GM19397 (cell line): ENCODE measurements around the gene DEFB124.
"Not testable (repeated sequence)": the region's sequence is repeated elsewhere in the genome, so short reads cannot be mapped to it uniquely, and the experiment has no call there.

Experiments used
- ATAC-seq: cut with Tn5 transposase; IDR thresholded peaks from one replicate; pipeline ENCODE4 v1.9.1; 2021; ENCODE audit warnings: mild to moderate bottlenecking, moderate library complexity; ENCODE audit not compliant: unreplicated experiment

Gene DEFB124

DNA sequence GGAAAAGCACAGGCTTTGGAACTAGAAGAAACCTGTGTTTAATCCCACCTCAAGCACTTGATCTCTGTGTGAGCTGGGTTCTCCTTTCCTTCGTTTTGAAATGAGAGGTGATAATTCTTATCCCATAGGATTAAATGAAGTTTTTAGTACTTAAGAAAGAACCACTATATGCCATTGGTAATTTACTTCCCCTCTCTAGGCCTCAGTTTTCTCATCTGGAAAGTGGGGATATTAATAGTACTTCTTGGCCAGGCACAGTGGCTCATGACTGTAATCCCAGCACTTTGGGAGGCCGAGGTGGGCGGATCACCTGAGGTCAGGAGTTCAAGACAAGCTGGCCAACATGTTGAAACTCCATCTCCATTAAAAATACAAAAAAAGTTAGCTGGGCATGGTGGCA is 14.2 kb upstream of the DEFB124 start:
- ATAC-seq: no peak

DNA sequence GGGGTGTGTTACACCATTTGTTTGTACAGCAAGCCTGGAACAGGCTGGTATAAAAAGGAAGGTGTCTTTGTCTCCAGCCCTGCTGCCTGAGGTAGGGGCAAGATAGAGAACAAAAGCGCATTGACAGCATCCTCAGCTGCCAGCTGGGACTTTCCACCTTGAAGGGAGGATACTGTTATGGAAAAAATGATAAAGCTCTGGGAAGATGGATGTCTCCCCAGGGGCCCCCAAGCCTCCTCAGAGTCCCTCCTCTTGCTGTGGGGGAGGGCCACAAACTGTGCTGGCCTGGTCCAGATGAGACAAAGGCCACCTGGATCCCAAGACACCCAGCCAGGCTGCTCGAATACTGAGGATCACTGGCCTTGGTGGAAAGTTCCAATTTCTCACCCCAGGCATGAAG is 13.2 kb upstream of the DEFB124 start:
- no peak for ATAC-seq

DNA sequence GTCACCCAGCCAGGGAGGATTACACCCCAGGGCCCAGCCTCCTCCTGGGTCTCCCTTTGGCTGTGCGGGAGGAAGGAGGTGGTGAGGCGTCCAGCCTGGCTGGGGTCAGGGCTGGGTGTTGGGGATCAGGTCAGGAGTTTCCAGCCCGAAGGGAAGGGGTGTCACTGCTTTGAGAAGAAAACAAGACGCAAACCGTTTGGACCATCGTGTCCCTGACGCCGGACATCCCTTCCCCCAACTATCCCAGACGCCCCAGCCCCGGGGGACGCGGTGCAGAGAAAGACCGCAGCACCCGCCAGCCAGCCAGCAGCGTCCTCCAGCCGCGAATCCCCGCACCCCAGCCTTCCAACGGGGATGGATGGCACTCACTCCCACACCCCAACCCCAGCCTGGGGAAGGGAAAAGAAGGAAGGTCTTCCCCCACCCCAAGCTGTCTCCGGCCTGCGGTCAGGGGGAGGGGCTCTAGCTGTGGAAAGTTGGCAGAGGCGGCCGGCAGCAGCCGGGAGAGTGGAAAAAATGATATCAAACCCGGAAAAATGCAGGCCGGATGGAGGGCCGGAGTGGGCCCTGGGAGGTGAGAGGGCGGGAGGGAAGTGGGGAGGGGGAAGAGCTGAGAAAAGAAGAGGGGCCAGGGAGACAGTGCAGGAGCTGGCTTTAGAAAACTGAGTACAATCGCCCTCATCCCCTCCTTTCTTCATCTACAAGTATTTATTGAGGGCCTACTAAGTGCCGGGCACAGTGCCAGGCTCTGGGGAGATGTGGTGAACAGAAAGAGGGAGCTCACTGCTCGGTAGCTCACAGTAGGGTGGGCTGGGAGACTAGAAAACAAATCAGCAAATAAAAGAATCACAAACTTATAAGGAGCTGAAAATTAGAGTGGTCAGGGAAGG is 10.8 kb upstream of the DEFB124 start:
- ATAC-seq: no peak

DNA sequence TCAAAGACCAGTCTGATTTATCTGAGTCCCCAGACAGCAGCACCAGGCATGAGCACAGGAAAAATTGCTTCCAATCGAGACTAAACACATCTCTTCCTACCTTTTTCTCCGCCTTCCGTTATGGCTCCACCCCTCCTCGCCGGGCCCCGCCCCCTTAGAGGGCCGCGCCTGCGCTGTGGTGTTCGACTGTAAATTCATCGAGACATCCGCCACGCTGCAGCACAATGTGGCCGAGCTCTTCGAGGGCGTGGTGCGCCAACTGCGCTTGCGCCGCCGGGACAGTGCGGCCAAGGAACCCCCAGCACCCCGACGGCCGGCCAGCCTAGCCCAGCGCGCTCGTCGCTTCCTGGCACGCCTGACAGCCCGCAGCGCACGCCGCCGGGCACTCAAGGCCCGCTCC is 9.1 kb upstream of the DEFB124 start:
- ATAC-seq: no peak

DNA sequence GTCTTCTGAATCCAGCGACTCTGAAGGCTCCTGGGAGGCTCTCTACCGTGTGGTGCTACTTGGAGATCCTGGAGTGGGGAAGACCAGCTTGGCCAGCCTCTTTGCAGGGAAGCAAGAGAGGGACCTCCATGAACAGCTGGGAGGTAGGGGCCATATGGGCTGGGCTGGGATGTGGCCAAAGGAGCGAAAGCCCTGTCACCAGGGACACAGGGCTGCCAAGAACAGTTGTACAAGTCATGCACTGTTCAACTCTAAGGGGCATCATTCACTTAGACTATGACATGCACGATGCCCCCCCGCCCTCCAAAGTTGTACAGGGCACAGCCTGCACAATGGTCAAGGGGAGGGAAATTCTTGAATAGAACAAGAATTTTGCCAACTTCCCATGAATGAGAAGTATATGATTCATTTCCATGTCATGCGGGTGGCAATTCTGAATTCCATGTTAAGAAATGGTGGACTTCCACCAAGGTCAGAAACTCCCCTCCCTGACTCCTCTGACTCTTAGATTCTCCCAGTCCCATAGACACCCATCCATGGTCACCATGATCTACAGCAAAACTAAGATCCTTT is 1.8 kb upstream of the DEFB124 start:
- no peak for ATAC-seq

DNA sequence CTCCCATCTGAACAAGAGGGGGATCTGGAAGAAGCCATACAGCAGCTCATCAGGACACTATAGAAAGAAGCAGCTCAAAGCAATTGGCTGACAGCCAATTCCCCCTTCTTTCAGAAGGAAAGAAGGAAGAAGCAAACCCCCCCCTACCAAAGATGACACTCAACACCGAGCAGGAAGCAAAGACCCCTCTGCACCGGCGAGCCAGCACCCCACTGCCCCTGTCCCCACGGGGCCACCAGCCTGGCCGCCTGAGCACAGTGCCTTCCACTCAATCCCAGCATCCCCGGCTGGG is 1.3 kb upstream of the DEFB124 start:
- ATAC-seq: no peak

GRCh38 chr20:31475472-31476293 is 756 bp upstream of the DEFB124 start:
- ATAC-seq: no peak

DNA sequence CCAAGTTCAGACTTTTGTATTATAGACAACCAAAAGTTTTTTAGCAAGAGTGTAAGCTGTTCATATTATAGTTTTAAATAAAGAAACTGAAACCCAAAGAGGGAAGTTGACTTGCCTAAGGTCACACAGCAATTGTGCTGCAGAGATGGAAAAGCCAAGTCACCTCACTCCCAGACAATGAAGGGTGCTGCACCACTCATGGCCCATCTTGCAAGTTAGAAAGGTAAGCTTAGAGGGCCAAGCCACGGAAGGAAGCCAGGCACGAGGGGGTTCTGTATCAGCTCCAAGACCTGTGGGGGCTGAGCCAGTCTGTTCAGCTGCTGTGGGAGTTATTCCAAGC is 860 bp downstream of the DEFB124 start:
- no peak for ATAC-seq

DNA sequence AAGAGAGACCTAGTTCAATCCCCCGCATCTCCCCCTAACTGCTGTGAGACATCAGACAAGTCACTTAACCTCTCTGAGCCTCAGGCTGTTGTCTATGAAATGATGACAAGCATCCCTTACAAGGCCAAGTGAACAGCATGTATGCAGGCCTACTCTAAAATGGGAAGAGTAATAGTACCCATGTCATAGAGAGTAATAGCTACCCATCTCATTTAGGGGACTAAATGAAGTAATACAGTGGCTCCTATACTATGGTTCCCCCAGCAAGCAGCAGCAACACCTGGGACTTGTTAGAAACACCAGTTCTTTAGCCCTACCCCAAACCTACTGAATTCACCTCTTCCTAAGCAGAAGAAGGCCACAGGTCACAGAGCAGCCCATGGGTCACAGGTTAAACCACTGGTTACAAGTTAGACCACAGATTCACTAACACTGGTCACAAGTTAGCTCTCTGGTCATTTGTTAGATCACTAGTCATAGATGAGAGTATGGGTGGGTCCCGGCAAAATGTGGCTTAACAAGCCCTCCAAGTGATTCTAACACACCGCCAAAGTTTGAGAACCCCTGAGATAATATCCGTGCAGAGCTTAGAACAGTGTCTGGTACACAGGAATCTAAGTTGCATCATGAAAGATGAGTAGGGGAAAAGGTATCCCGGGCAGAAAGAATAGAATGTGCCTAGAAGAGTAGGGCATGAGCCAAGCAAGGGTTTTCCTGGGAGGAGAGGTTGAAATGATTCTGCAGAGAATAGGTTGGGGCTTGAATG is 1.4 kb downstream of the DEFB124 start:
- no peak for ATAC-seq

GRCh38 chr20:31472395-31473330 is 2.3 kb downstream of the DEFB124 start:
- ATAC-seq: no peak

- ATAC-seq: not testable (repeated sequence)
Measured at GRCh38 chr20:31470946-31471345, 4.0 kb downstream of the DEFB124 start.

GRCh38 chr20:31454361-31454760 is 20.6 kb downstream of the DEFB124 start:
- no peak for ATAC-seq

- no peak for ATAC-seq
Measured at GRCh38 chr20:31452575-31452974, 22.4 kb downstream of the DEFB124 start.

GRCh38 chr20:31449511-31450414 is 25.2 kb downstream of the DEFB124 start:
- ATAC-seq: no peak

DNA sequence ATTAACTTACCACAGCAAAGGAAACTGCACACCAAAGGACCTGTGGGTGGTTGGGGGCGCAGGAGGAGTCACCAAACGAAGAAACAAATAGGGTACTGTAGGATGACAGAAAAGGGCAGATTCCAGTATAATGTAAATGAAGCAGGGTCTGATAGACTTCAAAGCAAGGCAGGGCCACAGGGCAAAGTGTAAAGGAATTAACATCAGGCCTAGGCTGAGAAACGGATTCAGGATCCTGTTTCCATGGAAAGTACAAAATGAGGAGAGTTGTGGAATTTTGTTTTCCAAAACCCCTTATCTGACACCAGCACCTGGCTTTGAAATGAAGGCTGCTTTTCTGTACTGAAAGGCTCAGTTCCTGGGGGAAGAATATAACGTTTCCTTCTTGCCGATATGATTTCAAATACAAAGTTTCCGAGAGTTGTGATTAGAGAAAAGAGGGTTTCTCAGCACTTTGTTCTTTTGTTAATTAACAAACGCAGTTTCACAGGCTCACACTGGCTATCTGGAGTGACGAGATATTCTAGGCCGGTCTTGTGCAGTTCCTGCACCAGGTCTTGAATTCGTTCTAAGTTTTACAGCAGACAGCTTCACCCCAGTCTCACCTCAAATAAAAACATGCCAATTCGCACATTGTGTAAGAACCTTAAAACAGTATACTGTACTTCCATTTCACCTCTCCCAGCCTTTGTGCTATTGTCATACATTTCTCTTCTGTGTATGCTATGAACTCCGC is 28.7 kb downstream of the DEFB124 start:
- ATAC-seq: no peak

- ATAC-seq: no peak
Measured at GRCh38 chr20:31440012-31440659, 34.8 kb downstream of the DEFB124 start, which contains the start of gene DEFB123. Gene DEFB123, plus strand, starts transcription at chr20:31440632. Its CDS starts 67 bp downstream, at chr20:31440699.

DNA sequence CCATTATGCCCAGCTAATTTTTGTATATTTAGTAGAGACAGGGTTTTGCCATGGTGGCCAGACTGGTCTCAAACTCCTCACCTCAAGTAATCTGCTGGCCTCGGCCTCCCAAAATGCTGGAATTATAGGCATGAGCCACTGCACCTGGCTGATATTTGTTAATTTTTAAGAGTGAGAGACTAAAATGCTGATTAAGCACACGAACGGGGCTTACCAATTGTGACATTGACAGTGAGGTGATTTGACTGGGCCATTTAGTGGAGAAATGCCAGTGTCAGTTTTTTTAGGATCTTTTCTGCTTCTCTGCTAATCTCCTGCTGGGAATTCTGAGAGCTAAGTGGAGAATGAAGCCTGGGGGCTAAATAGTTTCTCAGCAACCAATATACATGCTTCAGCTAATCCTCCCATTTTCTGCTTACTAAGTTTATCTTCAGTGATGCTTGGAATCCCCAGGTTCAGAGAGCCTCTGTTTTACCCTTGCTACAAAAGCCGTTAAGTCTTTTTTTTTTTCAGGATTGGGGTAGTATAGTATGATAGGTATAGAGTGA is 44.3 kb downstream of the DEFB124 start:
- no peak for ATAC-seq

- not testable (repeated sequence) for ATAC-seq
Measured at GRCh38 chr20:31427576-31427975, 47.4 kb downstream of the DEFB124 start.
